Muscle of leg (tissue), 11 donors: Measurements from ENCODE around the gene CLRN3. TPM values are rescaled to one million over a fixed set of nuclear protein-coding genes. Genes with fewer than 3 reads are reported as not detected.

Source experiments
- DNase-seq: peaks from one replicate; pipeline ENCODE4 v3.0.0; 2013
- H3K27ac ChIP-seq: one replicate; pipeline ENCODE4 v1.5.1; 2013; ENCODE audit warnings: mild to moderate bottlenecking, low read length, control low read depth
- H3K27me3 ChIP-seq: one replicate; pipeline ENCODE4 v1.6.1; 2013; ENCODE audit warnings: low read length; ENCODE audit not compliant: control insufficient read depth, insufficient read depth
- H3K36me3 ChIP-seq: one replicate; pipeline ENCODE4 v1.6.1; 2013; ENCODE audit warnings: low read length; ENCODE audit not compliant: control insufficient read depth, insufficient read depth
- H3K4me1 ChIP-seq: one replicate; pipeline ENCODE4 v1.6.1; 2013; ENCODE audit warnings: low read length; ENCODE audit not compliant: control insufficient read depth, insufficient read depth
- H3K4me3 ChIP-seq: one replicate; pipeline ENCODE4 v1.5.1; 2013; ENCODE audit warnings: low read length, control low read depth
- H3K9me3 ChIP-seq: replicated peaks from 2 replicates; pipeline ENCODE4 v1.6.1; 2013; ENCODE audit warnings: low read depth, low read length; ENCODE audit not compliant: control insufficient read depth
- WGBS: methylation state at CpG from one replicate; pipeline ENCODE4 v1.1.5; 2013; ENCODE audit warnings: missing lambda C conversion rate; ENCODE audit not compliant: insufficient coverage; 5-methylcytosine and 5-hydroxymethylcytosine counted together
- polyA plus RNA-seq, 8 donors: library from polyadenylated mRNA; unstranded; fragments of 120-200 nt; gene quantifications; one replicate each; pipeline versions ENCODE4 v1.2.1 to v1.2.3, GENCODE V29; 2013; ENCODE audit warnings: inconsistent platforms in 1 of 8, low replicate concordance in 1 of 8; ENCODE audit not compliant: insufficient read length in 8 of 8, insufficient read depth in 1 of 8
- total RNA-seq: library from RNA; stranded (reverse); fragments of 120-200 nt; gene quantifications from one replicate; pipeline ENCODE4 v1.2.4, GENCODE V29; 2013

CLRN3 gene
- total and polyA plus RNA-seq, 9 donors: 0.09 to 4.4 (median 0.27) TPM; not detected in 2

DNA sequence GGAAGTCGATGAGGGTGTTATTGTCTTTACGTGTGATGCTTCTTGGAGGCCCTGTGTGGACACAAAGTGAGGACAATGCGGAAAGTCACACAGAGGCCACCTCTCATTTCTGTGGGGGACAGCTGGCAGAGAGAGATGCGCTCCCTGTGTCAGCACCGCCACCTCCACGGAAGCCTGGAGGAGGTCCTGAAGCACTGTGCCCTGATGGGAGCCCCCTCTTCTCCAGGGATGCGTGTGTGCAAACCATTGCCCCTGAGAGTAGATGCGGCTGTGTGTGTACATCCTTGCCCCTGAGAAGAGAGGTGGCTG, 16.2 kb upstream of the CLRN3 start:
- H3K4me1 ChIP-seq: peaks cover 27% of the 10 kb centered on the region
- no peak overlapping the region for H3K27ac ChIP-seq
- DNase-seq: no peak
- 79% methylated on average over 4 of the region's 8 CpGs for WGBS
- H3K36me3 ChIP-seq: no peaks in the 10 kb centered on the region
- H3K27me3 ChIP-seq: peaks cover 8% of the 10 kb centered on the region
- H3K9me3 ChIP-seq: no peaks in the 10 kb centered on the region
- no peak overlapping the region for H3K4me3 ChIP-seq

DNA sequence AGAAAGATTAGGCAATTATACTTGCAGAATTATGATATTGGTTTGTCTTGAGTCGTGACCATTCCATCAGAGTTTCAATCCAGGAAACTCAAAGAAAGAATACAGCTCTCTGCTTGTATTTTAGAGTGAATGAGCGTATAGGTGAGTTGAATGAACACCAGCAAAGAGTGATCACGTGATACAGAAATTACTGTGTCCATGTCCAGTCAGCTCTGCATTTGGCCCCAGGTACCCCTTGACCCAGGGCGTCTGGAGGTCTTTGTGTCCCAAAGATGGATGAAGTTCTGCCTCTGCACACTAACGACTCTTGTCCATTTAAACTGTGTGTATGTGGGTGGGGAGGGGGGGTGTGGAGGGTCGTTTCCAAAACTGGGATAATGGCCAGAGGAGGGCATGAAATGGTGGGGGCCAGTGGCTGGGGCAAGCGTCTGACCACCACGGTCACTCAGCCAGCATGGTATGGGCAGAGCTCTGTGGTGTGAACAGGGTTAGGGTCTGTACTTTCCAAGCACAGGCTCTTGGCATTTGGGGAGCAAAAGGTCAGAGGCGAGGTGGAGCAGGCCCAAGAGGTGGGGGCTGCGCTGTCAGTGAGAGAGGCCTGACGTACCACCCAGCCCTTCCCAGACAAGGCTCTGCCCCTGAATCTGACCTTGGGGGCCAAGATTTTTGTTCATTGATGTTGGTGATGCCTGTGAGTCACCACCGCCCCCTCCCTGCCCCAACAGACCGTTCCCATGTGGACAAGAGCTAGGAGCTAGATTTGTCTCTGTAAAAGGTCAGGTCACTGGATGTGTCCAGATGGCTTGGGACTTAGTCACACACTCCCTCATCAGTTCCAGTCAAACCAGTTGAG, 15.6 kb upstream of the CLRN3 start:
- peak overlapping the region; percentile 39 for H3K4me3 ChIP-seq
- peaks cover 27% of the 10 kb centered on the region for H3K4me1 ChIP-seq
- no peak overlapping the region for H3K27ac ChIP-seq
- DNase-seq: peak; percentile 61
- no peaks in the 10 kb centered on the region for H3K9me3 ChIP-seq
- peaks cover 8% of the 10 kb centered on the region for H3K27me3 ChIP-seq
- H3K36me3 ChIP-seq: no peaks in the 10 kb centered on the region
- 67% methylated on average over 5 of the region's 13 CpGs for WGBS

DNA sequence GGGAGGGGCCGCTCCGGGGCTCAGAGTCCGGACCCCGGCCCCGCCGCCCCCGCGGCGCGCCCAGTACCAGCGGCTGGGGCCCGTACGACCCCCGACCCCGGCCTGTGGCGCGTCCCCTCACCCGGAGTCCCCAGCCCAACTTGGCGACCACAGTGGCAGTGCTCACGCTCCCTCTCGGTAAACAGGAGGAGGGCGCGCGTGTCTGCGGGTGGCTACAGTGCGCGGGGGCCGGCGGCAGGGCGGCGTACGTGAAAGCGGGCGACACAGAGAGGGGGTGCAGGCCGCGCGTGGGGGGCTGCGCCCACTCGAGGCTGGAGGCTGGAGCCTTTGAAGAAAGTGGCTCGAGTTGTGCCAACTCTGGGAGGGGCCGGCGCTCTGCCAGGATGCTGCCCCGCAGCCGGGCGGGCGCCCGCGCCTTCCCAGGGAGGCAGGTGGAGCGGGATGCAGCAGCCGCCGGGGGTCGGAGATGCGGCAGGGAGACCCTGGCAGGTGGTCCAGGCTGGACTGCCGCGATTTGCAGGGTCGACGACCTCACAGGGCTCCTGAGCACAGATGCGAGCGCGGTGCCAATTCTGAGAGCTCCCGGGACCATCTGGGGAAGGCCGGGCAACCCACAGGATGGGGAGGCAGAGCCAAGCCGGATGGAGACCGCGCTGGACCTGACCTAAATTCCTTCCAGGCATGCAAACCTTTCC, 14.8 kb upstream of the CLRN3 start:
- no peak overlapping the region for H3K27ac ChIP-seq
- peaks cover 8% of the 10 kb centered on the region for H3K27me3 ChIP-seq
- no peaks in the 10 kb centered on the region for H3K9me3 ChIP-seq
- peak overlapping the region; percentile 39 for H3K4me3 ChIP-seq
- 5% methylated on average over 63 of the region's 65 CpGs for WGBS
- H3K4me1 ChIP-seq: peaks cover 27% of the 10 kb centered on the region
- no peaks in the 10 kb centered on the region for H3K36me3 ChIP-seq
- no peak for DNase-seq

DNA sequence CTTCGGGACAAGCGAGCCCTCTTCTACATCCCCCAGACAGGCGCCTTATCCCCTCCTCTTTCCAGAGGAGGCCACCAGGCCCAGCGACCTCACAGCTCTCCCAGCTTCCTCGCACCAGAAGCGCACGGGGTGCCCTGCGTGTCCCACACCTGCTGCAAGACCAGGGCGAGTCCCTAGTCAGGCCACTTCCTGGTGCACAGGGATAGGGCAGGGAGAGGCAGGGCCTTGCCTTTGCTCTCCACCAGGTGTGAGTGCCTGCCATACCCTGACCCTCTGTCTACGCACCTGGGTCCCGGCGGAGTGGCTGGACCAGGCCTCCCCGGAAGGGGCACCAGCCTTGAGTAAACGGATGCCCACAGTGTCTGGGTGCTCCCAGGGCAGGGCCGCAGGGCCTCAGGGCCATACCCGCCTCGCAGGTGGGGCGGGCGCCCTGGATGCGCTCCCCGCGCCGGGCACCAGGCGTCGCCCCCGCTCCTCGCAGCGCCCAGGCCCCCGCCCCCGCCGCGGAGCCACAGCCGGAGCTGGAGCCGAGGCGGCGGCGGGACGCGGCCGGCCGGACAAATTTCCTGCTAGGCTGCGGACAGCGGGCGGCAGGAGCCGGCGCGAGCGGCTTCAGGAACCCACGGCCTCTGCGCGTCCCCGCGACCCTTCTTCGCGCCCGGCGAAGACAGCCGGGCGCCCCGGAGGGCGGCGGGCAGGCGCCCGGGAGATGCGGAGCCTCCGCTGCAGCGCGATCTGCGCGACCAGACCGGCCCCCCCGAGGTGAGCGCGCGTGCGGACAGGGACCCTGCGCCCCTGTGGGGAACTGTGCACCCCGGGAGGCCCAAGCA, 14.0 kb upstream of the CLRN3 start, which contains the start of gene PTPRE:
PTPRE (plus strand) TSS at position 556 of the 830 bp plus-strand sequence. CDS start 133,779 bp downstream, outside the sequence.
- DNase-seq: peak; percentile 84
- peaks cover 8% of the 10 kb centered on the region for H3K27me3 ChIP-seq
- no peaks in the 10 kb centered on the region for H3K9me3 ChIP-seq
- H3K27ac ChIP-seq: no peak within 1 kb of the TSS
- peaks cover 24% of the 10 kb centered on the region for H3K4me1 ChIP-seq
- no peaks in the 10 kb centered on the region for H3K36me3 ChIP-seq
- H3K4me3 ChIP-seq: peak within 1 kb of the TSS; percentile 39
- WGBS: 5% methylated on average over 76 of the region's 78 CpGs

DNA sequence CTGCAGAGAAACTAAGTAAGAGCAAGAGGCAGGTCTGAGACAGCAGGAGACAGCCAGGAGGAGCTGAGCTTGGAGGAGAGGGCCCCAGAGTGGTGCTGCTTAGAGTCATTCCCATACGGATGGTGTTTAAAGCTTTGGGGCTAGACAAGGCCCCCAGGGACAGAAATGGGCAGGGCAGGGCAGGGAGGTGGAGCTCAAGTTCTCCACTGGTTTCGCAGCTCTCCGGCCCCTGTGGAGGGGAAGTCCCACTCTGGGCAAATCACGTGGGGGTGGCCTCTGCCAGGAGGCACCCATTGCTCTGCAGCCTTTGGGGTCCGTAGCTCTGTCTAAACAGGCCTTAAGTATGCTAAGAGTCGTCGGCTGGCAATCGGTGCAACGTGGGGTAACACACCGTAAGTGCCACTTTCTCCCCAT, 13.1 kb upstream of the CLRN3 start:
- Histone ChIP-seq H3K4me1 (peaks cover 18% of the 10 kb centered on the region), H3K4me3 (no peak overlapping the region), H3K36me3 (no peaks in the 10 kb centered on the region), H3K27ac (no peak overlapping the region), H3K27me3 (peaks cover 8% of the 10 kb centered on the region), H3K9me3 (no peaks in the 10 kb centered on the region)
- WGBS: 75% methylated on average over 10 of the region's 10 CpGs
- no peak for DNase-seq

DNA sequence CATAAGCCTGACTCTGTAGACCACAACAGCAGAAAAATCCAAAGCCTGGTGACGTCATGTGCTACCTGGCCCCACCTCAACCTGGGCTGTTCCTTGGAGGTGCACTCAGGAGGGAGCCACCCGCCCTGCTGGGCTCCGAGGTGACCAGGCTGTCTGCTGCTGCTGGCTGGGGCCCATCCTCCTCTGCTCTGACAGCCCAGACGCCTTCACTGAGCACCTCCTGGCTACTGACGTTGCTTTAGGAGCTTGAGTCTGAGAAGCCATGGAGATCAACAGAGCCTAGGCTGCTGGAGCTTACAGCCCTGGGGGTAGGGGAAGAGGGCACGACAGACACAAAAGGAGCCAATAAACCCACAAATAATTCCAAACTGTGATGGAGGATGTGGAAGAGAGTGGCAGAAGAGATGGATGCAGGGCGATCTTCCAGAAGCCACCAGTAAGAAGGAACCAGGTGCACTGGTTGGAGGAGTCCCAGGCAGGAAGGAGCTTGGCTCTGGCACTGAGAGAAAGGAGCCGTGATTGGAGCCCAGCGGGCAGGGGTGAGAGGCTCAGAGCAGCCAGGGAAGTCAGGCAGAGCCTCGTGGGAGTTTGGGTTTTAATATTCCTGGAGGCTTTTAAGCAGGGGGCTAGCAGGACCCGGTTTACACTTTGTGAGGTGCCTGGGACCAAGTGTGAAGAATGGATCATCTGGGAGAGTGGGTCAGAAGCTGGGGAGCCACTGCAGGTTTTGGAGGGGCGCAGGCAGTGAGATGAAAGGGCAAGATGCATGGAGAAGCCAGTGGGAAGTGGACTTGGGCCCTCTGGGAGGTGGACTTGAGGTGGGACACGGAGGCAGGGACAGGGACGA, 12.5 kb upstream of the CLRN3 start:
- 74% methylated on average over 9 of the region's 14 CpGs for WGBS
- no peak overlapping the region for H3K4me3 ChIP-seq
- H3K4me1 ChIP-seq: peaks cover 18% of the 10 kb centered on the region
- H3K9me3 ChIP-seq: no peaks in the 10 kb centered on the region
- H3K27ac ChIP-seq: no peak overlapping the region
- peaks cover 8% of the 10 kb centered on the region for H3K27me3 ChIP-seq
- H3K36me3 ChIP-seq: no peaks in the 10 kb centered on the region
- DNase-seq: no peak

DNA sequence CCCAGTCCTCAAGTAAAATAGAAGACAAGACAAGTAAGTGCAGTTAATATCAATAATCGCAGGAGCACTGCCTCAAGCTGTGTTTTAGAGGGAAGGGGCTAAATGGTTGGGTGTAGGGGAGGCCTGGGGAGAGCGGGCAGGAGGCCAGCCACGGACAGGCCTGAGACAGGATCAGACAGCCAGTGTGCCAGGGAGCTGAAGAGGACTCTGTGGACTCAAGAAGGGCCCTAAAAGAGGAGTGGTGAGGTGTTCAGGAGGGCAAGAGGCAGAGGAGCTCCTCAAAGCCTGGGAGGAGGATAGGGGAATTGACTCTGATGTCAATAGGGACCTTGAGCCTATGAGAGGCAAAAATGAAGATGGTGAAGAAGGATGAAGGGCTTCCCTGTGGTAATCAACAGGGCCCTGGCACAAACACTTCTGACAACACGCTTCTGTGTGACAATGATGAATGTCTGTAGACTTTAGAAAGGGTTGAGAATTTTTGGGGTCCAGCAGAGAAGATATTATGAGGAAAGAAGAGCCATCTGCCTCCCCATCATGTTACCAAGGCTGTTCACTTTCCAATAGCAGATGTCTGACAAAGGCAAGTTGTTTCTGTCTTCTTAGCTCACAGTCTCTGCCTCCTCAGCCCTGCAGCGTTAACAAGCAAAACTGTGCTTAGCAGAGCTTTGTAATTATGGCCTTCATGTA, 11.7 kb upstream of the CLRN3 start:
- H3K4me1 ChIP-seq: peaks cover 18% of the 10 kb centered on the region
- 74% methylated on average over 4 of the region's 5 CpGs for WGBS
- DNase-seq: no peak
- H3K4me3 ChIP-seq: no peak overlapping the region
- H3K27me3 ChIP-seq: peaks cover 8% of the 10 kb centered on the region
- no peaks in the 10 kb centered on the region for H3K9me3 ChIP-seq
- H3K36me3 ChIP-seq: no peaks in the 10 kb centered on the region
- H3K27ac ChIP-seq: no peak overlapping the region

DNA sequence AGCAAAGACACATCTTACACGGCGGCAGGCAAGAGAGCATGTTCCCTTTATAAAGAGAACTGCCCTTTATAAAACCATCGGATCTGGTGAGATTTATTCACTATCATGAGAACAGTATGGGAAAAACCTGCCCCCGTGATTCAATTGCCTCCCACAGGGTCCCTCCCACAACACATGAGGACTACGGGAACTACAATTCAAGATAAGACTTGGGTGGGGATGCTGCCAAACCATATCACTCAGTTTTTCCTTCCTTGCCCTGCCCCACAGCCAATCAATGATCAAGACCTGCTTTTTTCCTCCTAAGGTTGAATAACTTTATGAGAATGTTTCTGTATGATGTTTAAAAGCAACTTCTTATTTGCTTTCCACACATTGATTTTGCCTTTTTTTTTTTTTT, 11.0 kb upstream of the CLRN3 start:
- H3K4me1 ChIP-seq: peaks cover 15% of the 10 kb centered on the region
- 100% methylated on average over 2 of the region's 5 CpGs for WGBS
- no peak overlapping the region for H3K27ac ChIP-seq
- no peaks in the 10 kb centered on the region for H3K36me3 ChIP-seq
- H3K27me3 ChIP-seq: peaks cover 8% of the 10 kb centered on the region
- no peaks in the 10 kb centered on the region for H3K9me3 ChIP-seq
- DNase-seq: no peak
- no peak overlapping the region for H3K4me3 ChIP-seq

DNA sequence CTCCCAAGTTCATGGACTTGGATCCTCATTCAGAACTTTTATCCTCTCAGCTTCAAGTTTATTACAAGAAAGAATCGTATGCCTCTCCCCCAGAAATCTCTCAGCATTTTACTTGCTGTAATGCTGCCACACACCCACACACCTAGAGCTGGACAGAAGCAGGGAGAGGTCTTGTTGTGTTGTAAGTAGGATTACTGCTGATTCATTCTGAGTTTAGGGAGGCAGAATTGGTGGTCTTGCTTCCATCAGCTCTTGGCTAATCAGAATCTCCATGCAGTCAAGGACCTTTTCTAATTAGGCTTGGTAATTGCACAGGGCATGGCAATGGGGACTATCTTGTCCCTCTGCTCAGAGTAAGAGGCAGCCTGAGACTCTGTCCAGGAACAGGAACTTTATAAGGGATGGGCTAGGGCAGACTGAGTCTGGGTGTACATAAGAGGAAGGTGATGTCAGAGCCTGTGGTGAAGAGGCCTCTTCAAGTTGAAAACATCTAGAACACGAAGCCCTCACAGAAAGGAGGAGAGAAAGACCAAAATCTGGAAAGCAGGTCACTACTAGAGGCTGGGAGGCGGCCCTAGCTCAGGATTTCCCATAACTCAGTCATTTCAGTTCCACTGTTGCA, 7.1 kb upstream of the CLRN3 start:
- H3K27me3 ChIP-seq: no peaks in the 10 kb centered on the region
- no peak overlapping the region for H3K4me3 ChIP-seq
- no peaks in the 10 kb centered on the region for H3K9me3 ChIP-seq
- no CpG with 5 or more reads among the region's 3 CpGs for WGBS
- H3K36me3 ChIP-seq: no peaks in the 10 kb centered on the region
- peak; percentile 41 for DNase-seq
- no peaks in the 10 kb centered on the region for H3K4me1 ChIP-seq
- H3K27ac ChIP-seq: no peak overlapping the region
